Natural killer cell treated with Interleukin-12 subunit alpha and Interleukin-12 subunit beta and Interleukin-15 and Interleukin-18, amount 100 ng/mL, for 72 hours (primary cell): ENCODE results near the gene AOAH. TPM values are rescaled to one million over a fixed set of nuclear protein-coding genes. Genes with fewer than 3 reads are reported as not detected.
"Not testable (repeated sequence)": the region's sequence is repeated elsewhere in the genome, so short reads cannot be mapped to it uniquely, and the experiment has no call there.

Experiments used
- ATAC-seq, 2 donors: fragments of 150-1000 bp; cut with Tn5 transposase in 1 of 2; sonication (Bioruptor Pico), chemical (Tn5 transposase) in 1 of 2; 2 replicates each; pipeline ENCODE4 v1.10.0; 2021
- DNase-seq: peaks from one replicate; pipeline ENCODE4 v3.0.0; 2022; ENCODE audit warnings: low spot score
- H3K27ac Mint-ChIP-seq, 2 donors: 1 replicate in 1 of 2; 2 replicates in 1 of 2; pipeline ENCODE4 v1.8.0; 2022; ENCODE audit warnings: mixed read lengths in 2 of 2, mild to moderate bottlenecking in 1 of 2, moderate library complexity in 1 of 2
- H3K27me3 Mint-ChIP-seq, 2 donors: 1 replicate in 1 of 2; 2 replicates in 1 of 2; pipeline ENCODE4 v1.8.0; 2022; ENCODE audit warnings: mixed read lengths in 2 of 2
- H3K36me3 Mint-ChIP-seq: one replicate; pipeline ENCODE4 v1.8.0; 2022; ENCODE audit warnings: mixed read lengths
- H3K4me1 Mint-ChIP-seq, 2 donors: 1 replicate in 1 of 2; 2 replicates in 1 of 2; pipeline ENCODE4 v1.8.0; 2022; ENCODE audit warnings: low read depth in 2 of 2, mixed read lengths in 2 of 2, mild to moderate bottlenecking in 1 of 2
- H3K4me3 Mint-ChIP-seq: one replicate; pipeline ENCODE4 v1.8.0; 2022; ENCODE audit warnings: mixed read lengths
- H3K9me3 Mint-ChIP-seq: 2 replicates; pipeline ENCODE4 v1.8.0; 2022; ENCODE audit warnings: mixed read lengths
- total RNA-seq, 2 donors: library from RNA; stranded (reverse); gene quantifications; one replicate each; pipeline ENCODE4 v1.2.3, GENCODE V29; 2022

AOAH gene
- total RNA-seq, 2 donors from 2014 or later: 108 to 136 TPM

DNA sequence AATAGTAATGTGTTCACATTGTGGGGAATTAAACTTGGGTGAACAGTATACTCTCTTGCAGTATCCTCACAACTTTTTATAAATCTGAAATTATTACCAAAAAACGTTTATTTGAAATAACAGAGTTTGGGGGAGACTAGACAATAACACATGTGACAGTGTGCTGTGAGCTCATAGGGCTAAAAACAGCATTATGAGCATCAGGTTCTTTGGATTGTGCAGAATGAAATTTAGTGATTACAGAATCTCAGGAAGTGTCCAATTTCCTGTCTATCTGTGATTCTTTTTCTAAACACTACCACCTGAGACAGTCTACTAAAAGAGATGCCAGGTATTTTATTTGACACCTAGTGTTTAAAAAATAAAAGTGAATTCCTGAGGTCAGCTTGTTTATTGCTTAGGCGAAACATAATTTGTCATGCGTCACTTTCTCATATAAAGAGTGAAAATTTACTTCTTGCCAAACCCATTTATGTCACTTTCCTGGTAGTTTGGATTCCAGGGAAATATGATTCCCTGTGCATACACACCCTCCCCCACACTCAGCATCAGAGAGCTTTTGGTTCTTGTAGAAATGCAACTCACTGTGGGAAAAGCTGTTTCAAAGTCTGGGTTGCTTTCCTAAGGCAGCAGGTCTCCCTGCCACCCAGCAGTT lies 71.2 kb downstream of the AOAH start:
- ATAC-seq: no peak
- no peak for DNase-seq
- Mint-ChIP-seq H3K27ac (peak overlapping the region; percentile 100), H3K4me1 (peaks cover 78 to 86% of the 10 kb centered on the region in 2 donors), H3K4me3 (peak overlapping the region; percentile 89), H3K9me3 (peaks cover 12% of the 10 kb centered on the region), H3K36me3 (peaks cover 61% of the 10 kb centered on the region), H3K27me3 (no peaks in the 10 kb centered on the region)

DNA sequence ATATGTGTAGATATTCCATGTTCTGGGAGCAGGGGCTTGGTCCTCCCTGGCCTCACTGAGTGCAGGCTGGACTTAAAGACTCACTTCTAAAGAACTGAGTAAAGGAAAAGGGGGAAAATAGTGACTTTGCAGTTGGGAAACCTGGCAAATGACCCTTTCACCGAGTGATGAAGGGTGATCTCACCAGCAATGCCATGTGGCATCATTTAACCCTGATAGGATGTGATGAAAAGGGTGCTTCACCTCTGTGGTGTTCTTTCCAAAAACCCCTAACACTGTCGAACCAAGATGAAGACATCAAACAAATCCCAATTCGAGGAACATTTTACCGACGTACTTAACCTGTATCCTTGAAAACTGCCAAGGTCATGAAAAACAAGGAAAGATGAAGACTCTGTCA lies 71.9 kb downstream of the AOAH start:
- DNase-seq (no peak), ATAC-seq (peak in 1 of 2 donors; percentile 40)
- H3K27ac Mint-ChIP-seq: peak overlapping the region; percentile 100
- H3K4me1 Mint-ChIP-seq: peaks cover 75 to 80% of the 10 kb centered on the region in 2 donors
- peaks cover 59% of the 10 kb centered on the region for H3K36me3 Mint-ChIP-seq
- no peaks in the 10 kb centered on the region for H3K27me3 Mint-ChIP-seq
- peaks cover 12% of the 10 kb centered on the region for H3K9me3 Mint-ChIP-seq
- peak overlapping the region; percentile 89 for H3K4me3 Mint-ChIP-seq

DNA sequence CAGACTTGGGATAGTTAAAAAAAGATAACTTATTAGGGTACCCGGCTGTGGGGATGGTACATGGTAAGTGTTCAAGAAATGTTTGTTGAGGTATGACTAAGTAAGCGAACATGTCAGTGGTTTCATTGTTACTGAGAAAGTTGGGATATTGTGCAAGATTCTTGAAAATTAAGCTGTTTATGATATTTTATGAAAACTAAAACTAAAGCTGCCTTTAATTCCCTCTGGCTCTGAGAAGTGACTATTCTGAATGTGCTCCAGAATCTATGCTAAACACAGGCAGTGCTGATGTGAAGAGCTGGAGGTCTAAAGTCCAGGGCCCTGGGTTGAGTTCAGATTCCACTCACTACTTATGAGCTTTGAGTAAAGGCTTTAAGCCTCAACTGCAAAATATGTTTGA lies 72.9 kb downstream of the AOAH start:
- Mint-ChIP-seq H3K27ac (peak overlapping the region; percentile 100), H3K36me3 (peaks cover 52% of the 10 kb centered on the region), H3K4me1 (peaks cover 77 to 80% of the 10 kb centered on the region in 2 donors)

DNA sequence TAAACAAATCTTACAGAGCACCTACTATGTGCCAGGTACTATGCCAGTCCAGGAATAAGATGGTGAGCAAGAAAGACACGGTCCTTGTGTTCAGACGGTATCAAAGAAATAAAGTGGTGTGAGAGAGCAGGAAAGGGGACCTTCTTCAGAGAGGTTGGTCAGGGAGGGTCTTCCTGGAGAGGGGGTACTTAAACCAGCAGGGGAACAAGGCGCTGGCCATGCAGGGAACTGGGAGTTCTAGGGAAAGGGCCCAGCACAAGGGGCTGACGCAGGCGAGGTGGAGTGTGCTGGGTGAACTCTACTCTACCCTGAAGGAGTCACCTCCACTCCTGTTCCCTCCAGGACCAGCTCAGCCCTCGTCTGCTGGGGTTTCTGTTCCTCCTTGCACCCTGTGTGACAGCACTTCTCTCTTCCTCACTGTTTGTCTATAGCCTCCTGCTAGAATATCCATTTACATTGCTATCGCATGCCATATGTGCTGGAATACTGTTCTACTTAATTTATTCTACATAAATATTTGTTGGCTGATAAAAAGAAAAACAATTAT lies 73.5 kb downstream of the AOAH start:
- Mint-ChIP-seq H3K27me3 (no peaks in the 10 kb centered on the region), H3K4me1 (peaks cover 74 to 80% of the 10 kb centered on the region in 2 donors), H3K4me3 (peak overlapping the region; percentile 89), H3K27ac (peak overlapping the region; percentile 100), H3K9me3 (peaks cover 7% of the 10 kb centered on the region), H3K36me3 (peaks cover 49% of the 10 kb centered on the region)
- ATAC-seq (peak; percentile 48 to 63), DNase-seq (no peak)

More for the DNA sequence above, 72.9 kb downstream of the AOAH start:
- H3K9me3 Mint-ChIP-seq: peaks cover 11% of the 10 kb centered on the region
- no peaks in the 10 kb centered on the region for H3K27me3 Mint-ChIP-seq
- DNase-seq (no peak), ATAC-seq (peak; percentile 85 to 86)
- peak overlapping the region; percentile 89 for H3K4me3 Mint-ChIP-seq

DNA sequence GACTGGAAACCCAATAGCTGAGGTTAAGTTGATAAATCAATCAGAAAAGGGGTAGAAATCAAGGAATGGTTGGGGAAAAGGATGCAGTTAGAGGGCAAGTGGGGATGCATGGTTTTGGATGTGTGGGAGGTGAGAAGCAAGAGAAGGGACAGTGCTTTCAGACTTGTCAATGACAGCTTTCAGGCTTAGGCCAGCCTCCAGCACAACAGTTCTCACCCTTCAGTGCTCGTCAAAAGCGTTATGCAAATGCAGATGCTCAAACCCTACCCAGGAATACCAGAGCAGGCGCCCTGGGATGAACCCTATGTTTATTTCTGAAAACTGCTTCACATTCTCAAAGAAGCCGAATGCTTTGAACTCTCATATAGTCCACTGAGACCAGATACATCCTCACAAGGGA lies 74.0 kb downstream of the AOAH start:
- Mint-ChIP-seq H3K36me3 (peaks cover 46% of the 10 kb centered on the region), H3K4me3 (peak overlapping the region; percentile 89), H3K9me3 (peaks cover 3% of the 10 kb centered on the region), H3K27me3 (no peaks in the 10 kb centered on the region), H3K27ac (peak overlapping the region; percentile 100), H3K4me1 (peaks cover 72 to 80% of the 10 kb centered on the region in 2 donors)
- ATAC-seq (peak; percentile 56 to 73), DNase-seq (peak; percentile 73)

DNA sequence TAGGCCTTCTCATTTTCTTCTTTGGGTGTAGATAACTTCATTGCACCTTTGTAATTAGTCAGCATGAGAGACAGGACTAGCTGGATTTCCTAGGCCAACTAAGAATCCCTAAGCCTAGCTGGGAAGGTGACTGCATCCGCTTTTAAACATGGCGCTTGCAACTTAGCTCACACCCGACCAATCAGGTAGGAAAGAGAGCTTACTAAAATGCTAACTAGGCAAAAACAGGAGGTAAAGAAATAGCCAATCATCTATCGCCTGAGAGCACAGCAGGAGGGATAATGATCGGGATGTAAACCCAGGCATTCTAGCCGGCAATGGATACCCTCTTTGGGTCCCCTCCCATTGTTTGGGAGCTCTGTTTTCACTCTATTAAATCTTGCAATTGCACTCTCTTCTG lies 75.0 kb downstream of the AOAH start:
- peak overlapping the region; percentile 89 for H3K4me3 Mint-ChIP-seq
- H3K4me1 Mint-ChIP-seq: peaks cover 70 to 76% of the 10 kb centered on the region in 2 donors
- H3K36me3 Mint-ChIP-seq: peaks cover 40% of the 10 kb centered on the region
- H3K27ac Mint-ChIP-seq: peak overlapping the region; percentile 100
- not testable (repeated sequence) for H3K27me3 Mint-ChIP-seq, ATAC-seq, H3K9me3 Mint-ChIP-seq, DNase-seq

DNA sequence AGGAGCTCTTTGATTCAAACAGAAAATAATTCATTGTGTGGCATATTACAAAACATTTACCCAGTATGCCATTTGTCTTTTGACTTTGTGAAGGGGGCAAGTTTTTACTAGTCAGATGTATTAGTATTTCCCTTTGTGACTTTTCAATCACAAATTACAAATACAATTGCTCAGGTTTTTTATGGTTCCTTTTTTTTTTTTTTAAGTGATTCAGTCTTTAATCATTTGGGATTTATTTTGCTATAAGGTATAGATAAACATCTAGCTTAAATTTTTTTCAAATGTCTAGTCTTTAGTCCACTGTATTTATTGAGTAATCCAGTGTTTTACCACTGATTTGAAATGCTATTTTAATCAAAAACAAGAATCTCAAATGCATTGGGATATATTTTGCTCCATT lies 75.9 kb downstream of the AOAH start:
- Mint-ChIP-seq H3K27me3 (no peaks in the 10 kb centered on the region), H3K9me3 (peaks cover 3% of the 10 kb centered on the region), H3K36me3 (peaks cover 40% of the 10 kb centered on the region), H3K4me1 (peaks cover 70 to 75% of the 10 kb centered on the region in 2 donors), H3K27ac (peak overlapping the region; percentile 100), H3K4me3 (no peak overlapping the region)
- DNase-seq (no peak), ATAC-seq (no peak)

DNA sequence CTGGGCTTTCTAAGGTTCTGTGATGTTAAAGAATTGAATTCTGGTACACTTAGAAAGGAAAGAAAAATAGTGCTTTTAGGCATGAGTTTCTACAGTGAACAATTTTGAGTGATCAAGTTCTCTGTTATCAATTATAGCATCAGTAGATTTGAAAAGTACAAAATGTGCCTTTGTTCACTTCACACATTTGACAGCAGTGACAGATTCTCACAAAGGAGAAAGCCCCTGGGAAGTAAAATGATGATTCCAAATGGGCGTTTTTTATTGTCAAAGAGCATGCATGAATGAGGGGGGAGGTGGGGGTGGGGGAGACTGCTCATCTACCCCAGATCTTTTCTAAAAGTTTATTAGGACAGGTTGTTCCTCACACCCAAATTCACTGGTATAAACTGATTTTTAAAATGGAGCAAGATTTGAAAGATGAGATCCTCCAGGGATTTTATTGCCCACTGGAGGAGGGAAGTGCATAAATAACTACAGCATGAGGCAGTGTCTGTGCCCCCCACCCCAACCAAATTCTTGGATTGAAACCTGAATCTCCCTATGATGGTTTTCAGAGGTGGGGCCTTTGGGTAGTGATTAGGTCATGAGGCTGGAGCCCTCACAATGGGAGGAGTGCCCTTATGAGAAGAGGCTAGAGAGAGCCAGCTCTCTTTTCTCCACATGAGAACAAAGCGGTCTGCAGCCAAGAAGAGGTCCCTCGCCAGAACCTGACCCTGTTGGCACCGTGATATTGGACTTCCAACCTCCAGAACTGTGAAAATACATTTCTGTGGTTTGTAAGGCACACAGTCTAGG lies 79.5 kb downstream of the AOAH start:
- H3K4me1 Mint-ChIP-seq: peaks cover 70% of the 10 kb centered on the region in 2 donors
- no peak overlapping the region for H3K4me3 Mint-ChIP-seq
- DNase-seq: no peak
- ATAC-seq: no peak
- no peaks in the 10 kb centered on the region for H3K27me3 Mint-ChIP-seq
- peak overlapping the region; percentile 53 to 100 for H3K27ac Mint-ChIP-seq
- peaks cover 3% of the 10 kb centered on the region for H3K9me3 Mint-ChIP-seq
- peaks cover 18% of the 10 kb centered on the region for H3K36me3 Mint-ChIP-seq

DNA sequence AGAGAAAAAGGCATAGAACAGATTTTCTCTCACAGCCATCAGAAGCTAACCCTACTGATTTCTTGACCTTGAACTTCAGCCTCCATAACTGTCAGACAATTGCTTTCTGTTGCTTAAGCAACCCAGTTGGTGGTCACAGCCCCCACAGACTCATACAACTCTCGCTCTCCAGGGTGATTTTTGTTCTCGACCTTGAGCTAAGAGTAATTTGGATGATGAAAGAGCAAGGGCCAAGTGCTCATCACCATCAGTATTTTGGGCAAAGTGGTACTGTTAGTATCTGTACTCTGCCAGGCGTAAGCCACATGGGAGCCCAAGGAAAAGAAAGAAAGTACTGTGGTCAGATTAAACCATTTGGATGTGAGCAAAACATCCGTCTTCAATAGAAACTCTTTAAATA lies 81.9 kb downstream of the AOAH start:
- DNase-seq: no peak
- Mint-ChIP-seq H3K27ac (peak overlapping the region; percentile 53 to 100), H3K4me3 (peak overlapping the region; percentile 23), H3K9me3 (no peaks in the 10 kb centered on the region), H3K36me3 (peaks cover 17% of the 10 kb centered on the region), H3K27me3 (no peaks in the 10 kb centered on the region), H3K4me1 (peaks cover 83 to 86% of the 10 kb centered on the region in 2 donors)
- ATAC-seq: peak; percentile 75 to 82

DNA sequence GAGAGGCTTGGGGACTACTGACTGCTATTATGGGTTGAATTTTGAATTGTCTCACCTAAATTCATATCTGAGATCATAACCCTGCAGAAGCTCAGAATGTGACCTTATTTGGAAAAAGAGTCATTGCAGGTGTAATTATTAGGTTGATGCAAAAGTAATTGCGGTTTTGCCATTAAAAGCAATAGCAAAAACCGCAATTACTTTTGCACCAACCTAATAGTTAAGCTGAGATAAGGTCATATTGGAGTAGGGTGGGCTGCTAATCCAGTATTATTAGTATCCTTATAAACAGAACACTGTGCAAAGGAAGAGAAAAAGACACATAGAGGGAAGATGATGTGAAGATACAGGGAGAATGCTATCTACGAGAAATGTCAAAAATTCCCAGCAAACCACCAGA lies 82.3 kb downstream of the AOAH start:
- Mint-ChIP-seq H3K4me3 (peak overlapping the region; percentile 23), H3K27me3 (no peaks in the 10 kb centered on the region), H3K4me1 (peaks cover 82% of the 10 kb centered on the region in 2 donors), H3K27ac (peak overlapping the region; percentile 53 to 100), H3K9me3 (no peaks in the 10 kb centered on the region), H3K36me3 (peaks cover 17% of the 10 kb centered on the region)
- DNase-seq: no peak
- no peak for ATAC-seq

DNA sequence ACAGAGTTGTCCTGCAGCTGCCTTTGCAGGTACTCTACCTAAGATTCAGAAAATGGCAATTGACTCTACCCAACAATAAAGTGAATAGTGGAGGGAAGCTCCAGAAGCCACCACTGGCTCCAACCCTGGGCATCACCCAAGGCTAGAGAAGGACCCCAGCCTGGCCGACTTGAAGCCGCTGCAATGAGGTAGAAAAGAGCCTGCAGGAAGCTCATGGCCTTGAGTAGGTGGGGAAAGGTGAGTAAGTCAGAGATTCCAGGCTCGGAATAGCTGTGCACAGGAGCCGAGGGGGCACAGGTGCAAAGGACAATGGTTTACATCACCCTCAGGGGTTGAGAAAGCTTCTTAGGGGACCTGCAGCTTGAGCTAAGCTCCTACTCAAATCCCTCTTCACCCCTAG lies 83.6 kb downstream of the AOAH start:
- Mint-ChIP-seq H3K27ac (peak overlapping the region; percentile 98 to 100), H3K36me3 (peaks cover 19% of the 10 kb centered on the region), H3K9me3 (no peaks in the 10 kb centered on the region), H3K4me3 (peak overlapping the region; percentile 85), H3K4me1 (peaks cover 68 to 77% of the 10 kb centered on the region in 2 donors), H3K27me3 (no peaks in the 10 kb centered on the region)
- DNase-seq (no peak), ATAC-seq (no peak)

DNA sequence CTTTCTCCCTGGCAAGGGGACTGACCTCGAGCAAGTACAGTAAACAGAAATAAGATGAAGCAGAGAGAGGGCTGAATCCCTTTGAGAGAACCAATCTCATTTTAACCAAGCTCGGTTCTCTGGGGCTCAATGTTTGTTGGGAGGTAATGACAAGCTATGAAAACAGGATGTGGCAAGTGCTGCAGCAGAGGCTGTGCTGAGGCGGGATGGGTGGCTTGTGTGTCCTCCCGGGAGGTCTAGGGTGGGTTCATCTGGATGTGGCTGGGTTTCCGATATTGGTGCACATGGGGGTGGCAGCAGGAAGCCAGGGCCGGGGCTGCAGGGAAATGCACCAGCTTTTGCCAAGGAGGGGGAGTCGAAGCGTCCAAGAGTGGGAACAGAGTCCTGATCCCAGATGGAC lies 84.5 kb downstream of the AOAH start:
- Mint-ChIP-seq H3K27me3 (no peaks in the 10 kb centered on the region), H3K27ac (peak overlapping the region; percentile 98 to 100), H3K9me3 (no peaks in the 10 kb centered on the region), H3K4me3 (peak overlapping the region; percentile 85), H3K36me3 (peaks cover 21% of the 10 kb centered on the region), H3K4me1 (peaks cover 60 to 70% of the 10 kb centered on the region in 2 donors)
- DNase-seq: no peak
- ATAC-seq: peak; percentile 72 to 89

DNA sequence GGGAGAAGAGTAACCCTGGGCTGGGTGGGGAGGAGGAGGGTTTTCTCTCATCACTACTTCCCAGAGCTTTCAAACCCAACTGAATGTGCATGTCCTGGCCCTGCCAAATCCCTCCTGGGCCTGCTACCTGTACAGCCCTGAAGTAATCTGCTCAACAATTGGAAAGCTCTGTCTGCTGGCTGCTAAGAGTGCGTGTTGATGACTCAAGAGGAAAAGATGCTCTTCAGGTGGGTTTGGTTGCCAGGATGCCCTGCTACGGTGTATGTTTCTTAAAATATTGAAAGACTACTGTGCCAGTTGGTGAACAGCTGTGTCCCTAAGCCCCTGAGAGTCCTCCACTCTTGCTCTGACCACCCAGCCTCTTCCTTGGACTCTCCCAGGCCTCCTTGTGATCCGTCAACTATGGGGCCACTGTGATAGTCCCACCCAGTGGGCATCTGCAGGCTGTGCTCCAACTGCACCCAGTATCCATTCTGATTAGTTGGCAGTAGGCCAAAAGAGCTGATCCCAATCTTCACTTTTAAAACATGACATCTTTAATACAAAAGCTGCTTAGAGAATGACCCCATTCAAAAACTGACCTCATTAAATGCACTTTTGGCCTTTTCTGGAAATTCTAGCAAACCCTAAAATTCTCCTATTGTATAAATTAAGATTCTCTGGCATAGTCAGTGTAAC lies 85.6 kb downstream of the AOAH start:
- ATAC-seq (no peak), DNase-seq (no peak)
- Mint-ChIP-seq H3K4me3 (peak overlapping the region; percentile 85), H3K27me3 (no peaks in the 10 kb centered on the region), H3K9me3 (no peaks in the 10 kb centered on the region), H3K27ac (peak overlapping the region; percentile 98 to 100), H3K4me1 (peaks cover 55 to 66% of the 10 kb centered on the region in 2 donors), H3K36me3 (peaks cover 17% of the 10 kb centered on the region)
